Sigmoid colon (tissue), 7 donors: Measurements from ENCODE around the gene COL4A2. TPM values are rescaled to one million over a fixed set of nuclear protein-coding genes. Genes with fewer than 3 reads are reported as not detected.

Experiments
- DNase-seq: peaks from one replicate; pipeline ENCODE4 v3.0.0-alpha.2; 2019
- H3K27ac ChIP-seq, 4 donors: fragments of 200-600 bp; sonication (generic); one replicate each; pipeline ENCODE4 v1.5.1; 2016 to 2019; ENCODE audit warnings: mild to moderate bottlenecking in 1 of 4
- H3K27me3 ChIP-seq, 3 donors: fragments of 200-600 bp; sonication (generic); one replicate each; pipeline ENCODE4 v1.5.1; 2019; ENCODE audit warnings: mild to moderate bottlenecking in 1 of 3
- H3K36me3 ChIP-seq, 4 donors: fragments of 200-600 bp; sonication (generic); one replicate each; pipeline ENCODE4 v1.5.1; 2016 to 2019
- H3K4me1 ChIP-seq, 4 donors: fragments of 200-600 bp; sonication (generic); one replicate each; pipeline ENCODE4 v1.5.1; 2017 to 2019
- H3K4me3 ChIP-seq, 4 donors: fragments of 200-600 bp; sonication (generic); one replicate each; pipeline ENCODE4 v1.5.1; 2017 to 2019; ENCODE audit warnings: mild to moderate bottlenecking in 2 of 4, moderate library complexity in 1 of 4
- H3K9me3 ChIP-seq, 4 donors: fragments of 200-600 bp in 3 of 4; sonication (generic) in 3 of 4; one replicate each; pipeline versions ENCODE4 v1.5.1 to v1.6.1; 2013 to 2019
- CTCF ChIP-seq, 4 experiments: fragments of 450-650 bp in 3 of 4; fragments of 200-600 bp in 1 of 4; IDR thresholded peaks; one replicate each; pipeline ENCODE4 v1.5.1; 2016 to 2019; ENCODE audit warnings: antibody characterized with exemption in 4 of 4, mild to moderate bottlenecking in 3 of 4, moderate library complexity in 2 of 4
- EP300 ChIP-seq, 4 donors: sonication (generic); formaldehyde crosslinking; IDR thresholded peaks; one replicate each; pipeline ENCODE4 v1.6.1; 2017; ENCODE audit warnings: antibody characterized with exemption in 4 of 4
- POLR2A ChIP-seq, 2 donors: fragments of 450-650 bp; IDR thresholded peaks; one replicate each; pipeline ENCODE4 v1.6.1; 2016; ENCODE audit warnings: antibody characterized with exemption in 2 of 2, mild to moderate bottlenecking in 2 of 2, moderate library complexity in 2 of 2
- POLR2AphosphoS5 ChIP-seq, 4 donors: sonication (generic); formaldehyde crosslinking; IDR thresholded peaks; one replicate each; pipeline ENCODE4 v1.6.1; 2017; ENCODE audit warnings: antibody characterized with exemption in 4 of 4
- WGBS, 2 donors: extraction: QIAGEN DNeasy Blood & Tissue Kit; methylation state at CpG; one replicate each; pipeline ENCODE4 v1.1.7; 2013; 5-methylcytosine and 5-hydroxymethylcytosine counted together
- intact Hi-C: fragments of 100-400 bp; cut with DNase I; formaldehyde crosslinking; loops from one replicate; pipeline ENCODE4 v1.15.1; 2023
- polyA plus RNA-seq, 3 donors: library from polyadenylated mRNA; stranded (reverse); fragments of 200-250 nt; gene quantifications; one replicate each; pipeline ENCODE4 v1.2.3, GENCODE V29; 2013
- total RNA-seq, 4 donors: library from RNA; depleted of rRNA; stranded (reverse); fragments of >200 nt; gene quantifications; one replicate each; pipeline ENCODE4 v1.1.0, GENCODE V29; 2016
- donor health status: healthy with polysubstance abuse.
- donor health status: Bipolar disorder and iron deficiency.
- donor health status: healthy.

Gene COL4A2
- total and polyA plus RNA-seq, 7 donors = 24.0 to 1,039 (median 306) TPM

- WGBS, 2 donors = 71 to 80% methylated on average over 5 of the region's 5 CpGs
These were observed 32.4 kb upstream of the COL4A2 start for GRCh38 chr13:110274687-110275086.

GRCh38 chr13:110275931-110276552 lies 31.0 kb upstream of the COL4A2 start:
- no peaks in the 10 kb centered on the region for H3K9me3 ChIP-seq
- H3K27me3 ChIP-seq = no peaks in the 10 kb centered on the region
- DNase-seq = peak; percentile 84
- H3K36me3 ChIP-seq = peaks cover 0 to 9% (median 0%) of the 10 kb centered on the region in 4 donors
- intact Hi-C loops = no loop called here
- peak overlapping the region; percentile 54 to 100 (median 82) for H3K27ac ChIP-seq
- 76 to 80% methylated on average over 16 of the region's 16 CpGs for WGBS, 2 donors
- no peak overlapping the region for H3K4me3 ChIP-seq
- no peak for TF ChIP-seq EP300 (IDR thresholded peaks at IDR 0.05)
- no peak for TF ChIP-seq CTCF (IDR thresholded peaks at IDR 0.05)
- no peak for TF ChIP-seq POLR2A (IDR thresholded peaks at IDR 0.05)
- peak in 2 of 4 donors; percentile 4 to 36 for TF ChIP-seq POLR2AphosphoS5 (IDR thresholded peaks at IDR 0.05)
- H3K4me1 ChIP-seq = peaks cover 0 to 91% (median 82%) of the 10 kb centered on the region in 4 donors

More at GRCh38 chr13:110274687-110275086, 32.4 kb upstream of the COL4A2 start:
- Histone ChIP-seq H3K4me1 (peaks cover 0 to 91% (median 81%) of the 10 kb centered on the region in 4 donors), H3K4me3 (no peak overlapping the region), H3K27ac (peak overlapping the region; percentile 54 to 100 (median 82)), H3K36me3 (peaks cover 0 to 9% (median 0%) of the 10 kb centered on the region in 4 donors), H3K9me3 (no peaks in the 10 kb centered on the region), H3K27me3 (no peaks in the 10 kb centered on the region)
- TF ChIP-seq POLR2AphosphoS5 (IDR thresholded peaks at IDR 0.05) (no peak), CTCF (IDR thresholded peaks at IDR 0.05) (peak in 2 of 4 experiments; percentile 17 to 25)
- DNase-seq = peak; percentile 65
- intact Hi-C loops = no loop called here

GRCh38 chr13:110276553-110276950 lies 30.5 kb upstream of the COL4A2 start:
- TF ChIP-seq POLR2AphosphoS5 (IDR thresholded peaks at IDR 0.05) = no peak
- no peak for TF ChIP-seq POLR2A (IDR thresholded peaks at IDR 0.05)
- TF ChIP-seq EP300 (IDR thresholded peaks at IDR 0.05) = no peak
- TF ChIP-seq CTCF (IDR thresholded peaks at IDR 0.05) = no peak
- H3K4me1 ChIP-seq = peaks cover 0 to 91% (median 82%) of the 10 kb centered on the region in 4 donors
- peak overlapping the region; percentile 54 to 100 (median 82) for H3K27ac ChIP-seq
- DNase-seq = no peak
- H3K27me3 ChIP-seq = no peaks in the 10 kb centered on the region
- H3K4me3 ChIP-seq = no peak overlapping the region
- intact Hi-C loops = no loop called here
- WGBS, 2 donors = 90 to 94% methylated on average over 5 of the region's 5 CpGs
- H3K36me3 ChIP-seq = peaks cover 0 to 9% (median 0%) of the 10 kb centered on the region in 4 donors
- H3K9me3 ChIP-seq = no peaks in the 10 kb centered on the region

GRCh38 chr13:110277357-110277975 lies 29.6 kb upstream of the COL4A2 start:
- Histone ChIP-seq H3K27ac (peak overlapping the region; percentile 54 to 100 (median 82)), H3K27me3 (no peaks in the 10 kb centered on the region), H3K4me1 (peaks cover 0 to 98% (median 90%) of the 10 kb centered on the region in 4 donors), H3K9me3 (no peaks in the 10 kb centered on the region), H3K36me3 (peaks cover 0 to 8% (median 0%) of the 10 kb centered on the region in 4 donors), H3K4me3 (no peak overlapping the region)
- peak; percentile 45 for DNase-seq
- TF ChIP-seq EP300 (IDR thresholded peaks at IDR 0.05) (no peak), POLR2A (IDR thresholded peaks at IDR 0.05) (no peak), POLR2AphosphoS5 (IDR thresholded peaks at IDR 0.05) (no peak), CTCF (IDR thresholded peaks at IDR 0.05) (no peak)
- intact Hi-C loops = no loop called here
- 67 to 70% methylated on average over 5 of the region's 5 CpGs for WGBS, 2 donors
